Measurements from ENCODE around the gene ENAH. TPM values are rescaled to one million over a fixed set of nuclear protein-coding genes. Genes with fewer than 3 reads are reported as not detected.
A peak's percentile ranks its signal among the peaks of the same experiment; 100 is the strongest.

The ENAH gene
- total RNA-seq, 2 experiments from 2014 or later = 0.84 to 1.1 TPM

GRCh38 chr1:225688345-225688744 lies 35.4 kb upstream of the ENAH start:
- no peaks in the 10 kb centered on the region for H3K36me3 Mint-ChIP-seq
- DNase-seq = no peak
- no peak overlapping the region for H3K4me3 Mint-ChIP-seq
- H3K27me3 Mint-ChIP-seq = no peaks in the 10 kb centered on the region
- H3K9me3 Mint-ChIP-seq = no peaks in the 10 kb centered on the region
- H3K27ac Mint-ChIP-seq = no peak overlapping the region
- no peaks in the 10 kb centered on the region for H3K4me1 Mint-ChIP-seq

GRCh38 chr1:225685476-225686176 lies 32.7 kb upstream of the ENAH start:
- H3K36me3 Mint-ChIP-seq = no peaks in the 10 kb centered on the region

GRCh38 chr1:225684741-225685140 lies 31.8 kb upstream of the ENAH start:
- no peaks in the 10 kb centered on the region for H3K4me1 Mint-ChIP-seq

More at GRCh38 chr1:225685476-225686176, 32.7 kb upstream of the ENAH start:
- Mint-ChIP-seq H3K27ac (no peak overlapping the region), H3K4me1 (no peaks in the 10 kb centered on the region), H3K9me3 (no peaks in the 10 kb centered on the region), H3K27me3 (peaks cover 6% of the 10 kb centered on the region), H3K4me3 (no peak overlapping the region)
- no peak for DNase-seq

GRCh38 chr1:225681231-225681630 lies 28.3 kb upstream of the ENAH start:
- Mint-ChIP-seq H3K27me3 (peaks cover 43% of the 10 kb centered on the region), H3K4me1 (no peaks in the 10 kb centered on the region), H3K4me3 (no peak overlapping the region)

More at GRCh38 chr1:225684741-225685140, 31.8 kb upstream of the ENAH start:
- Mint-ChIP-seq H3K36me3 (no peaks in the 10 kb centered on the region), H3K27ac (no peak overlapping the region), H3K4me3 (no peak overlapping the region), H3K9me3 (no peaks in the 10 kb centered on the region), H3K27me3 (peaks cover 12% of the 10 kb centered on the region)
- no peak for DNase-seq

GRCh38 chr1:225678545-225678944 lies 25.6 kb upstream of the ENAH start:
- Mint-ChIP-seq H3K4me3 (no peak overlapping the region), H3K27me3 (peaks cover 58% of the 10 kb centered on the region), H3K27ac (no peak overlapping the region)

More at GRCh38 chr1:225681231-225681630, 28.3 kb upstream of the ENAH start:
- H3K9me3 Mint-ChIP-seq = no peaks in the 10 kb centered on the region
- DNase-seq = no peak
- no peak overlapping the region for H3K27ac Mint-ChIP-seq
- no peaks in the 10 kb centered on the region for H3K36me3 Mint-ChIP-seq

GRCh38 chr1:225677350-225678124 lies 24.6 kb upstream of the ENAH start:
- no peak overlapping the region for H3K27ac Mint-ChIP-seq
- no peaks in the 10 kb centered on the region for H3K4me1 Mint-ChIP-seq
- DNase-seq = no peak
- H3K36me3 Mint-ChIP-seq = no peaks in the 10 kb centered on the region
- no peaks in the 10 kb centered on the region for H3K9me3 Mint-ChIP-seq
- H3K27me3 Mint-ChIP-seq = peaks cover 58% of the 10 kb centered on the region
- no peak overlapping the region for H3K4me3 Mint-ChIP-seq

More at GRCh38 chr1:225678545-225678944, 25.6 kb upstream of the ENAH start:
- Mint-ChIP-seq H3K36me3 (no peaks in the 10 kb centered on the region), H3K9me3 (no peaks in the 10 kb centered on the region), H3K4me1 (no peaks in the 10 kb centered on the region)
- DNase-seq = no peak

DNA sequence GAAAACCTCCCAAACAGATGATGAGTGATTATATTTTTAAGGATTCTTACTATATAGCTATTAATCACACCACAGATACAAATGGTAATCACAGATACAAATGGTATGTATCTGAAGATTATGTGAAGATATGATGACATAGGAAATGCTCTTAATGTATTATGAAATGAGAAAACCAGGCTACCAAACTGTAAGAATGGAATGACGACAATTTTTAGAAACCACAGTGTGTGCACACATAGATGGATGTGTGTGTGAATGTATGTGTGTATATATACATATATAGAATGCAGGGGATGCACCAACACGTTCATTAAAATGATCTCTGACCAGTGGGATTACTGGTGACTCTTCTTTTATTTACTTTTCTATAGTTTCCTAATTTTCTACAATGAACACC lies 21.5 kb upstream of the ENAH start:
- DNase-seq = no peak
- no peaks in the 10 kb centered on the region for H3K36me3 Mint-ChIP-seq
- H3K27ac Mint-ChIP-seq = no peak overlapping the region
- H3K4me1 Mint-ChIP-seq = peaks cover 2% of the 10 kb centered on the region
- no peak overlapping the region for H3K4me3 Mint-ChIP-seq
- no peaks in the 10 kb centered on the region for H3K9me3 Mint-ChIP-seq
- peaks cover 42% of the 10 kb centered on the region for H3K27me3 Mint-ChIP-seq

GRCh38 chr1:225670806-225671733 lies 18.1 kb upstream of the ENAH start:
- Mint-ChIP-seq H3K36me3 (no peaks in the 10 kb centered on the region), H3K27ac (no peak overlapping the region), H3K9me3 (no peaks in the 10 kb centered on the region), H3K4me1 (peaks cover 2% of the 10 kb centered on the region), H3K4me3 (no peak overlapping the region), H3K27me3 (peaks cover 13% of the 10 kb centered on the region)
- DNase-seq = no peak

- H3K27me3 Mint-ChIP-seq = peaks cover 6% of the 10 kb centered on the region
- H3K4me3 Mint-ChIP-seq = no peak overlapping the region
- H3K27ac Mint-ChIP-seq = no peak overlapping the region
- no peak for DNase-seq
- H3K9me3 Mint-ChIP-seq = no peaks in the 10 kb centered on the region
- peaks cover 2% of the 10 kb centered on the region for H3K4me1 Mint-ChIP-seq
- no peaks in the 10 kb centered on the region for H3K36me3 Mint-ChIP-seq
Observed at GRCh38 chr1:225670356-225670755, 17.4 kb upstream of the ENAH start.

GRCh38 chr1:225668222-225668621 lies 15.3 kb upstream of the ENAH start:
- Mint-ChIP-seq H3K4me3 (no peak overlapping the region), H3K27me3 (no peaks in the 10 kb centered on the region), H3K4me1 (peaks cover 2% of the 10 kb centered on the region), H3K36me3 (no peaks in the 10 kb centered on the region), H3K27ac (no peak overlapping the region), H3K9me3 (no peaks in the 10 kb centered on the region)
- no peak for DNase-seq

DNA sequence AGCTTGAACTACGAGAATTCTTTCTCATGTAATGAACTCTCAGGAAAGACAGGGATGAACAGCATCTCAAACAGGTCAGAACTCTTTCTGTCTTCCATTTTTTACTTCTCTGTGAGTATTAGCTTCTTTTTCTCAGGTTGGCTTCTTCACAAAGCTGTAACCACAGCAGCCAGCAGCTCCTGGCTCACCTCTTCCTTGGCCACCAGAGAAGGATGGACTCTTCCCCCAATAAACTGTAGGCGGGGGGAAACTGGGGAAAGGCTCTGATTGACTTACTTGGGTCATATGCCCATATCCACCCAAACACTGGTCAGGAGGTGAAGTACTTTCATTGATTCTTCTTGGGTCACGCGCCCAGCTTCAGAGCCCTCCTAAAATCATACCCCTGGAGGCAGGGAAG lies 14.4 kb upstream of the ENAH start:
- no peak overlapping the region for H3K4me3 Mint-ChIP-seq
- H3K36me3 Mint-ChIP-seq = no peaks in the 10 kb centered on the region
- H3K27ac Mint-ChIP-seq = no peak overlapping the region
- H3K4me1 Mint-ChIP-seq = peaks cover 2% of the 10 kb centered on the region
- H3K27me3 Mint-ChIP-seq = no peaks in the 10 kb centered on the region
- no peak for DNase-seq
- no peaks in the 10 kb centered on the region for H3K9me3 Mint-ChIP-seq

DNA sequence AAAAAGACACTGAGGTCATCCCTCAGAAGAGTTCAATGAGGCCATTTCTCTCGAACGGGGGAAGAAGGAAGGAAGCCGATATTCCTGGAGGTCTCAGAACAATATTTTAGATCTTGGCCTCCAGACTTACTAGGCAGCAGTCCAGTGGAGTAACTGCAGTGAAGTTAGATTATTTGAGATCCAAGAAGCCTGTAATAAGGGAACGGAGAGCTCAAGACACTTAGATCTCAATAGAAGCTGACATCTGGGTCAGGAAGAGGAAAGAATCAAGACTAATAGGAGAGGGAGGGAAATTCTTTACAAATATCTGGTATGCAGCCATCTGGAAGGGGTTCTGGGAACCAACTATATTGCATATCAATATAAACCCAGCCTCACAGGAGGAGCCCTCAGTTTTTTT lies 13.6 kb upstream of the ENAH start:
- Mint-ChIP-seq H3K4me3 (no peak overlapping the region), H3K4me1 (peaks cover 2% of the 10 kb centered on the region), H3K27me3 (no peaks in the 10 kb centered on the region), H3K9me3 (no peaks in the 10 kb centered on the region), H3K27ac (no peak overlapping the region), H3K36me3 (no peaks in the 10 kb centered on the region)
- no peak for DNase-seq

DNA sequence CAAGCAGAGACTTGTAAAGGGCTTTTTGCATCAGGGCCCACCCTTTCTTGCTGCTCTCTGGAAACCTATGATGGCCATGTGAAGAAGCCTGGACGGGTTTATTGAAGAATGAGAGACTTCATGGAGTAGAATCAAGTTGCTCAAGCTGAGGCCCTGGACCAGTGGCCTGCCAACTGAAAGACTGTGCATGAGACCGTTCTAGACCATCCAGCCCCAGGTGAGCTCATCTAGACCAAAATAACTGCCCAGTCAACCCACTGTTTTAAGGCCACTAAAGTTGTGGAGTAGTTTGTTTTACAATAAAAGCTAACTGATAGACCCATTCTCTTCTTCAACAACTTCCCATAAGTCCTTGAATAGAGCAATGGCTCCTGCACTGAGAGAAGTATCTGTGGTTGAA lies 11.8 kb upstream of the ENAH start:
- H3K4me3 Mint-ChIP-seq = no peak overlapping the region
- H3K27ac Mint-ChIP-seq = no peak overlapping the region
- peaks cover 5% of the 10 kb centered on the region for H3K4me1 Mint-ChIP-seq
- H3K27me3 Mint-ChIP-seq = no peaks in the 10 kb centered on the region
- no peaks in the 10 kb centered on the region for H3K36me3 Mint-ChIP-seq
- DNase-seq = no peak
- no peaks in the 10 kb centered on the region for H3K9me3 Mint-ChIP-seq

DNA sequence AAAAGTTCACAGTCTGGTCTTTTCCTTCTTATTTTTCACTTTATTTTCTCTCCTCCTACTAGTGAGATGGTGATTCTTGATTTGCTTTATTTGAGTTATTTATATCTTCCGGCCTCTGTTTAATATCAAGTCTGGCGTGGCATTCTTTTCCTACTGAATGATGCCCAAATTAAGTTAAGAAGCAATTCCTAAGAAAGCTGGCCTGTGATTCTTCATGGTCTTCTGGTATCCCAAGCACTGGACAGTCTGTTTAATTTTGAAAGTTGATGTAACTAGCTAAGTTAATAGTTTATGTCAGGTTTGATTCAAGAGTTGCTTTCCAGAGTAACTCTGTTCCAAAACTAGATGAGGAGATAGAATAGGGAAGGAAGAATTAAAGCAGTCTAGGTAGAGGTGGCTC lies 9.2 kb upstream of the ENAH start:
- no peak for DNase-seq
- no peak overlapping the region for H3K4me3 Mint-ChIP-seq
- no peaks in the 10 kb centered on the region for H3K36me3 Mint-ChIP-seq

GRCh38 chr1:225660544-225660946 lies 7.6 kb upstream of the ENAH start:
- Mint-ChIP-seq H3K9me3 (no peaks in the 10 kb centered on the region), H3K27ac (peak overlapping the region; percentile 8), H3K36me3 (no peaks in the 10 kb centered on the region), H3K4me3 (no peak overlapping the region), H3K27me3 (no peaks in the 10 kb centered on the region), H3K4me1 (peaks cover 5% of the 10 kb centered on the region)
- no peak for DNase-seq

More for the DNA sequence above, 9.2 kb upstream of the ENAH start:
- peaks cover 5% of the 10 kb centered on the region for H3K4me1 Mint-ChIP-seq
- H3K9me3 Mint-ChIP-seq = no peaks in the 10 kb centered on the region
- H3K27me3 Mint-ChIP-seq = no peaks in the 10 kb centered on the region
- no peak overlapping the region for H3K27ac Mint-ChIP-seq
